ENCODE measurements around the gene LZTS2. TPM values are rescaled to one million over a fixed set of nuclear protein-coding genes. Genes with fewer than 3 reads are reported as not detected.
"Not testable (repeated sequence)": the region's sequence is repeated elsewhere in the genome, so short reads cannot be mapped to it uniquely, and the experiment has no call there.

Gene LZTS2
- total and polyA plus RNA-seq, 4 donors, result 2.1 to 10.3 (median 9.5) TPM

DNA sequence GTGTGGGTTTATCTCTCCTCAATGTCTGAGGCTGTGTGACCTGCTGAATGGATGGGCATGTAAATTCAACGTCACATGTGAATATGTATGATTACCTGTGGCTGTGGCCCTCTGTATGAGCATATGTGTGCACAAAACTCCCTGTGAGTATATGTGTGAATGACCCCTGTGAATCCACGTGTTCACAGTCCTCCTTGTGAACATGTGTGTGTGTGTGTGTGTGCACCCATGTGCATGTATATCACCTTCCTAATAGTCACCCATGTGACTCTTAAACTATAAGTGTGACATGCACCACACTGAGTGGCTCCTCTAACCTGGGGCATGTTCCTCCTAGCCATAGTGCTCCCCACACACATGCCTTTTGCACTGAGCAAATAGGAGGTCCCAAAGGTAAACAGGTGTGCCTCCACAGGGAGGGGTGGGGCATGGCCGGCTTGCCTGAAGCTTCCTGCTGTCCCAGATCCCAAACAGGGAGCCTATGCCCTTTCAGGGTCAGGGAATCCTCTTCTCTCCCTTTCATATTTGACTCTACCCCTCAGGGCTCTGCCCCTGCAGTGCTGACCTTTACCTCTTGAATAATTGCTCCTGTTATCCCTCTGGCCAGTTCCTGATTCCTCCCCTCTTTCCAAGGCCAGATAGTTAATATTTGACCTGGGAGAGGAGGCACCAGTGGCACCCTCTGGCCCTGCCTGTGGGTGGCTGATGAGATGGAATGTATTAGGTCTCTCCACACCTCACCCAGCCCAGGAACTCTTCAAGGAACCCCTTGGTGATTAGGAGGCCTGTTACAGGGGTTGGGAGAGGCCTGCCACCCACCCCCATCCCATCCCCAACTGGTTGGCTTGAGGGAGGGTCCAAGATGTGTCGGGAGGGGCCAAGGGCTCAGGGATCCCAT is 28.4 kb upstream of the LZTS2 start (continued):
- TF ChIP-seq, protein P1, sequence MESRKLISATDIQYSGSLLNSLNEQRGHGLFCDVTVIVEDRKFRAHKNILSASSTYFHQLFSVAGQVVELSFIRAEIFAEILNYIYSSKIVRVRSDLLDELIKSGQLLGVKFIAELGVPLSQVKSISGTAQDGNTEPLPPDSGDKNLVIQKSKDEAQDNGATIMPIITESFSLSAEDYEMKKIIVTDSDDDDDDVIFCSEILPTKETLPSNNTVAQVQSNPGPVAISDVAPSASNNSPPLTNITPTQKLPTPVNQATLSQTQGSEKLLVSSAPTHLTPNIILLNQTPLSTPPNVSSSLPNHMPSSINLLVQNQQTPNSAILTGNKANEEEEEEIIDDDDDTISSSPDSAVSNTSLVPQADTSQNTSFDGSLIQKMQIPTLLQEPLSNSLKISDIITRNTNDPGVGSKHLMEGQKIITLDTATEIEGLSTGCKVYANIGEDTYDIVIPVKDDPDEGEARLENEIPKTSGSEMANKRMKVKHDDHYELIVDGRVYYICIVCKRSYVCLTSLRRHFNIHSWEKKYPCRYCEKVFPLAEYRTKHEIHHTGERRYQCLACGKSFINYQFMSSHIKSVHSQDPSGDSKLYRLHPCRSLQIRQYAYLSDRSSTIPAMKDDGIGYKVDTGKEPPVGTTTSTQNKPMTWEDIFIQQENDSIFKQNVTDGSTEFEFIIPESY (IDR thresholded peaks at IDR 0.05), result no peak
- peak in 1 of 2 donors; percentile 56 for TF ChIP-seq JUND (IDR thresholded peaks at IDR 0.05)
- peak; percentile 98 for TF ChIP-seq SP1 (IDR thresholded peaks at IDR 0.05)
- peak in 1 of 2 donors; percentile 58 for TF ChIP-seq RAD21 (IDR thresholded peaks at IDR 0.05)
- peak; percentile 95 for TF ChIP-seq HNF4A (conservative IDR thresholded peaks at IDR 0.05)
- TF ChIP-seq RXRA (IDR thresholded peaks at IDR 0.05), result peak; percentile 97 to 98
- TF ChIP-seq, protein P2, sequence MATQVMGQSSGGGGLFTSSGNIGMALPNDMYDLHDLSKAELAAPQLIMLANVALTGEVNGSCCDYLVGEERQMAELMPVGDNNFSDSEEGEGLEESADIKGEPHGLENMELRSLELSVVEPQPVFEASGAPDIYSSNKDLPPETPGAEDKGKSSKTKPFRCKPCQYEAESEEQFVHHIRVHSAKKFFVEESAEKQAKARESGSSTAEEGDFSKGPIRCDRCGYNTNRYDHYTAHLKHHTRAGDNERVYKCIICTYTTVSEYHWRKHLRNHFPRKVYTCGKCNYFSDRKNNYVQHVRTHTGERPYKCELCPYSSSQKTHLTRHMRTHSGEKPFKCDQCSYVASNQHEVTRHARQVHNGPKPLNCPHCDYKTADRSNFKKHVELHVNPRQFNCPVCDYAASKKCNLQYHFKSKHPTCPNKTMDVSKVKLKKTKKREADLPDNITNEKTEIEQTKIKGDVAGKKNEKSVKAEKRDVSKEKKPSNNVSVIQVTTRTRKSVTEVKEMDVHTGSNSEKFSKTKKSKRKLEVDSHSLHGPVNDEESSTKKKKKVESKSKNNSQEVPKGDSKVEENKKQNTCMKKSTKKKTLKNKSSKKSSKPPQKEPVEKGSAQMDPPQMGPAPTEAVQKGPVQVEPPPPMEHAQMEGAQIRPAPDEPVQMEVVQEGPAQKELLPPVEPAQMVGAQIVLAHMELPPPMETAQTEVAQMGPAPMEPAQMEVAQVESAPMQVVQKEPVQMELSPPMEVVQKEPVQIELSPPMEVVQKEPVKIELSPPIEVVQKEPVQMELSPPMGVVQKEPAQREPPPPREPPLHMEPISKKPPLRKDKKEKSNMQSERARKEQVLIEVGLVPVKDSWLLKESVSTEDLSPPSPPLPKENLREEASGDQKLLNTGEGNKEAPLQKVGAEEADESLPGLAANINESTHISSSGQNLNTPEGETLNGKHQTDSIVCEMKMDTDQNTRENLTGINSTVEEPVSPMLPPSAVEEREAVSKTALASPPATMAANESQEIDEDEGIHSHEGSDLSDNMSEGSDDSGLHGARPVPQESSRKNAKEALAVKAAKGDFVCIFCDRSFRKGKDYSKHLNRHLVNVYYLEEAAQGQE (IDR thresholded peaks at IDR 0.05), result peak; percentile 89

DNA sequence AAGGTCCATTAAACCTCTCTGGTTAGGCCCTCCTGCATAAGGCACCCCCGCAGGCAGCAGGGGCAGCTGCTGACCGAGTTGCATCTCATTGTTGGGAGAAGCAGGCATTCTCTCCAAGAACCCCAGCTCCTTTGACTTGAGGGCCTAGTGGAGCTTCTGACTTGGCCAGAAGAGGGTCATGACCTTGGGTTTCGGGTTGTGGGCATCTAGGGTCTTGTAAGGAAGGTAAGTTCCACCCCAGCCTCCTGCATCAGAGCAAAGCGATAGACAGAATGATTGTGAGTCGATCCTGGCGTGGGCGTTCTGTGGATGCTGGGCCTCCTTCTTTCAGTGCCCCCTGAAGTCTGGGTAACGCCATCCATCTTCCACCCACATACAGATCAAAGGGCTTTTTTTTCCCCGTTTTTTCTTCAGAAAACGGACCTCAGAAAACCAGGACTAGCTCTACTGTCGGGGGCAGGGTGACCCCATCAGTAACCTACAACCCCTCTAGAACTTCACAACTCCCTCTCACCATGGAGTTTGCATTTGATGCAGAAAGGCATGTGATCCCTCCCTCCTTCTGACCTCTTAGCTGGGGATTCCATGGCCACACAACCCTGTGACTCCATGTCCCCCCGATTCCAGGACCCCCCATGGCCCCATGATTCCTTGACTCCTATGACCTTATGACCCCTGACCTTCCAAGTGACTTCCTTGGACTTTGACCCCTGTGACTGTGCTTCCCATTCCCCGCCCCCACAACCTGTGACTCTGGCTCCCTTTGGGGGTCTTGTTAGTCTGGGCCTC is 27.3 kb upstream of the LZTS2 start:
- peak overlapping the region; percentile 5 to 8 for H3K27ac ChIP-seq (ENCODE audit: low read depth in 1 of 2, low read length in 2 of 2)

DNA sequence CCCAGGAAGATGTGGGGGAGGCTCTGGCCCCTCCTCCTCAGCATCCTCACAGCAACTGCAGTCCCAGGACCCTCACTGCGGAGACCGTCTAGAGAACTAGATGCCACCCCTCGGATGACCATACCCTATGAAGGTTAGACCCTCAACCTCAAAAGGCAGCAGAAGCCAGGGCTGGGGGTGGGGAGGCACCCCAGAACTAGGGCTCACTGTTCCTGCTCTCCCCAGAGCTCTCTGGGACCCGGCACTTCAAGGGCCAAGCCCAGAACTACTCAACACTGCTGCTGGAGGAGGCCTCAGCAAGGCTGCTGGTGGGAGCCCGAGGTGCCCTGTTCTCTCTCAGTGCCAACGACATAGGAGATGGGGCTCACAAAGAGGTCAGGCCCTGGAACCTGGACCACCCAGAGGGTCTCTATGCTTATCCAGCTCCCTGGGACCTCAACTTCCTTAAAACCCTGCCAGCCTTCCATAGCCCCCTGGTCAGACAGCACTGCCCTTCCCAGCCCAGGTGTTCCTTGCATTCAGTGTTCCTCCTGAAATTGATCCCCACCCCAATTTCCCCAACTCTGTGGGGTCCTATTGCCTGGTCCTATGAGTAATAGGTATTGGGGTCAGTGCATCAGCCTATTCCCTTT is 26.6 kb upstream of the LZTS2 start:
- Histone ChIP-seq H3K4me3 (ENCODE audit: low read depth in 1 of 3, low read length in 3 of 3) (no peak overlapping the region), H3K4me1 (ENCODE audit: control insufficient read depth in 4 of 4, insufficient read depth in 4 of 4, low read length in 3 of 4) (peaks cover 17 to 50% (median 38%) of the 10 kb centered on the region in 4 donors), H3K9me3 (ENCODE audit: control insufficient read depth in 4 of 4, low read length in 3 of 4) (no peaks in the 10 kb centered on the region), H3K27ac (ENCODE audit: low read depth in 1 of 2, low read length in 2 of 2) (no peak overlapping the region), H3K9ac (ENCODE audit: low read depth in 1 of 2, low read length in 2 of 2) (no peak overlapping the region), H3K36me3 (ENCODE audit: control insufficient read depth in 4 of 4, insufficient read depth in 3 of 4, low read depth in 1 of 4, low read length in 3 of 4) (peaks cover 0 to 18% (median 3%) of the 10 kb centered on the region in 4 donors), H3K27me3 (ENCODE audit: control insufficient read depth in 4 of 4, insufficient read depth in 4 of 4, low read length in 3 of 4) (no peaks in the 10 kb centered on the region)
- 95% methylated on average over 6 of the region's 6 CpGs for WGBS
- TF ChIP-seq YY1 (IDR thresholded peaks at IDR 0.05) (no peak), NR2F2 (IDR thresholded peaks at IDR 0.05) (no peak), HNF4G (IDR thresholded peaks at IDR 0.05) (no peak), JUND (IDR thresholded peaks at IDR 0.05) (no peak), SP1 (IDR thresholded peaks at IDR 0.05) (no peak), FOXA2 (IDR thresholded peaks at IDR 0.05) (no peak), TAF1 (conservative IDR thresholded peaks at IDR 0.05) (no peak), GABPA (IDR thresholded peaks at IDR 0.05 in 1 of 2, conservative IDR thresholded peaks at IDR 0.05 in 1 of 2) (no peak), HNF4A (conservative IDR thresholded peaks at IDR 0.05) (no peak)
- TF ChIP-seq, protein P1 (IDR thresholded peaks at IDR 0.05), result no peak
- TF ChIP-seq, protein P3, sequence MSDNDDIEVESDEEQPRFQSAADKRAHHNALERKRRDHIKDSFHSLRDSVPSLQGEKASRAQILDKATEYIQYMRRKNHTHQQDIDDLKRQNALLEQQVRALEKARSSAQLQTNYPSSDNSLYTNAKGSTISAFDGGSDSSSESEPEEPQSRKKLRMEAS (IDR thresholded peaks at IDR 0.05), result no peak
- DNase-seq (ENCODE audit: low spot score), result no peak

More for the DNA sequence above, 27.3 kb upstream of the LZTS2 start:
- 75% methylated on average over 13 of the region's 13 CpGs for WGBS
- DNase-seq (ENCODE audit: low spot score), result no peak
- peak overlapping the region in 1 of 3 donors; percentile 26 for H3K4me3 ChIP-seq (ENCODE audit: low read depth in 1 of 3, low read length in 3 of 3)
- no peaks in the 10 kb centered on the region for H3K9me3 ChIP-seq (ENCODE audit: control insufficient read depth in 4 of 4, low read length in 3 of 4)
- H3K9ac ChIP-seq (ENCODE audit: low read depth in 1 of 2, low read length in 2 of 2), result no peak overlapping the region
- peaks cover 17 to 51% (median 39%) of the 10 kb centered on the region in 4 donors for H3K4me1 ChIP-seq (ENCODE audit: control insufficient read depth in 4 of 4, insufficient read depth in 4 of 4, low read length in 3 of 4)
- H3K36me3 ChIP-seq (ENCODE audit: control insufficient read depth in 4 of 4, insufficient read depth in 3 of 4, low read depth in 1 of 4, low read length in 3 of 4), result peaks cover 0 to 11% (median 1%) of the 10 kb centered on the region in 4 donors
- TF ChIP-seq RAD21 (IDR thresholded peaks at IDR 0.05) (no peak), JUND (IDR thresholded peaks at IDR 0.05) (no peak), NR2F2 (IDR thresholded peaks at IDR 0.05) (peak; percentile 86), HNF4A (conservative IDR thresholded peaks at IDR 0.05) (peak; percentile 35 to 58)
- H3K27me3 ChIP-seq (ENCODE audit: control insufficient read depth in 4 of 4, insufficient read depth in 4 of 4, low read length in 3 of 4), result no peaks in the 10 kb centered on the region

DNA sequence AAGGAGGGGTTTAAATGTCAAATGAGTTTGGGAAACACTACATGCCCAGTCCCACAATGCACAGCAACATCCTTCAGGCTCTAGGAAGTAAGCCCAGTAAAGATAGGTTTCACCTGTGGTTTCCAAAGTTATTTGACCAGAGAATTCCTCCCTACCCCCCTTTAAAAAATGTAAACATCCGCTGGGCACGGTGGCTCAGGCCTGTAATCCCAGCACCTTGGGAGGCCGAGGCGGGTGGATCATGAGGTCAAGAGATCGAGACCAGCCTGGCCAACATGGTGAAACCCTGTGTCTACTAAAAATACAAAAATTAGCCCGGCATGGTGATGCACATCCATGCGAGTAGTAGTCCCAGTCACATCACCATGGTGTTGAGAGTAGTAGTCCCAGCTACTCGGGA is 24.2 kb upstream of the LZTS2 start:
- H3K27me3 ChIP-seq (ENCODE audit: control insufficient read depth in 4 of 4, insufficient read depth in 4 of 4, low read length in 3 of 4); H3K27ac ChIP-seq (ENCODE audit: low read depth in 1 of 2, low read length in 2 of 2); H3K9ac ChIP-seq (ENCODE audit: low read depth in 1 of 2, low read length in 2 of 2); H3K4me3 ChIP-seq (ENCODE audit: low read depth in 1 of 3, low read length in 3 of 3); H3K9me3 ChIP-seq (ENCODE audit: control insufficient read depth in 4 of 4, low read length in 3 of 4): not testable (repeated sequence)
- 82% methylated on average over 8 of the region's 8 CpGs for WGBS
- peaks cover 12 to 30% (median 26%) of the 10 kb centered on the region in 4 donors for H3K4me1 ChIP-seq (ENCODE audit: control insufficient read depth in 4 of 4, insufficient read depth in 4 of 4, low read length in 3 of 4)
- H3K36me3 ChIP-seq (ENCODE audit: control insufficient read depth in 4 of 4, insufficient read depth in 3 of 4, low read depth in 1 of 4, low read length in 3 of 4), result peaks cover 6 to 39% (median 17%) of the 10 kb centered on the region in 4 donors
- peak; percentile 10 for DNase-seq (ENCODE audit: low spot score)
